Measurements from ENCODE around the gene PAQR6. TPM values are rescaled to one million over a fixed set of nuclear protein-coding genes. Genes with fewer than 3 reads are reported as not detected.

Gene PAQR6
- total RNA-seq, 4 donors from 2014 or later = 0.51 to 1.2 (median 1.1) TPM; not detected in 1

GRCh38 chr1:156268336-156268735 is 20.5 kb upstream of the PAQR6 start:
- no peaks in the 10 kb centered on the region for H3K9me3 ChIP-seq

DNA sequence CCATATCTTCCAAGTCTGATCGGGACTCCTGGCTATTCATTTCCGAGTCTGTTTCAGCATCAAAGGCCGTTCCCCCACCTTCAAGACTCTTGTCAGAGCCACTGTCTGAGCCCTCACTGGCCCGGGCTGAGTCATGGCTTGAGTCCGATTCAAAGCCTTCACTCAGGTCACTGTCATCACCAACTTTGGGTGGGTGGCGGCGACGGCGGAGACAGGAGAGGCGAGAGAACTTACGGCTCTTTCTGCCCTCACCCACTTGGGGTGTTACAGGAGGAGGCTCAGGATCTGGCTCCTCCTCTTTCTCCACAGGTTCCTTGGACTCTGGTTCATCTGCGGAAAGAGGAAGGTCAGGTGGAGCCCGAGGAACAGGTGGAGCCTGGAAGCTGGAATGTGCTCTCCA is 18.2 kb upstream of the PAQR6 start:
- intact Hi-C loops (cut with DNase I; ENCODE audit: low total_unique reads) = no loop called here
- no peak for DNase-seq
- no peaks in the 10 kb centered on the region for H3K36me3 ChIP-seq
- no peaks in the 10 kb centered on the region for H3K4me1 ChIP-seq
- H3K27ac ChIP-seq = no peak overlapping the region
- TF ChIP-seq CTCF (IDR thresholded peaks at IDR 0.05) (no peak), POLR2A (IDR thresholded peaks at IDR 0.05) (no peak)
- H3K4me3 ChIP-seq = no peak overlapping the region
- no peaks in the 10 kb centered on the region for H3K9me3 ChIP-seq
- no peaks in the 10 kb centered on the region for H3K27me3 ChIP-seq

More at GRCh38 chr1:156268336-156268735, 20.5 kb upstream of the PAQR6 start:
- Histone ChIP-seq H3K36me3 (no peaks in the 10 kb centered on the region), H3K27me3 (no peaks in the 10 kb centered on the region), H3K4me1 (no peaks in the 10 kb centered on the region), H3K4me3 (no peak overlapping the region), H3K27ac (no peak overlapping the region)
- intact Hi-C loops (cut with DNase I; ENCODE audit: low total_unique reads) = no loop called here
- no peak for TF ChIP-seq CTCF (IDR thresholded peaks at IDR 0.05)
- TF ChIP-seq POLR2A (IDR thresholded peaks at IDR 0.05) = no peak
- no peak for DNase-seq

DNA sequence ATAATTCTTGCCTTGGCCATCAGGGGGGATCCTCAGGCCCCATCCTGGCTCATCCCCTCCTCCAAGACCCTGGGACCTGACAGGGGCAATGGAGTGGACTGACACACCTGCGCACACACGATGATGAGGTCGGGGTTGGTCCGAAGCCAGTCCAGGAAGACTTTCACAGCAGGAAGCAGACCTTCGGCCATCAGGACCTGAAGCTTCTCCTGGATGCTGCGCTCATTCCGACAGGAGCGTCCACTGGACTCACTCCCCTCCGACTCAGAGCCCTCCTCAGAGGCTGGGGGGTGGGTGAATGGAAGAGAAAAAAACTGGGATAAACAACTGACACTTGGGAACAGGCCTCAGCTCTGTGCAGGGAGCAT is 15.4 kb upstream of the PAQR6 start:
- no peak overlapping the region for H3K4me3 ChIP-seq
- no peak overlapping the region for H3K27ac ChIP-seq
- H3K36me3 ChIP-seq = no peaks in the 10 kb centered on the region
- H3K4me1 ChIP-seq = no peaks in the 10 kb centered on the region
- H3K27me3 ChIP-seq = no peaks in the 10 kb centered on the region
- no peak for DNase-seq
- intact Hi-C loops (cut with DNase I; ENCODE audit: low total_unique reads) = no loop called here
- TF ChIP-seq POLR2A (IDR thresholded peaks at IDR 0.05) = no peak
- TF ChIP-seq CTCF (IDR thresholded peaks at IDR 0.05) = no peak
- H3K9me3 ChIP-seq = no peaks in the 10 kb centered on the region

- intact Hi-C loops (cut with DNase I; ENCODE audit: low total_unique reads) = no loop called here
- H3K36me3 ChIP-seq = no peaks in the 10 kb centered on the region
- no peak overlapping the region for H3K27ac ChIP-seq
These were observed 14.8 kb upstream of the PAQR6 start for GRCh38 chr1:156262461-156263287.

More at GRCh38 chr1:156262461-156263287, 14.8 kb upstream of the PAQR6 start:
- no peak overlapping the region for H3K4me3 ChIP-seq
- no peak for DNase-seq
- no peaks in the 10 kb centered on the region for H3K4me1 ChIP-seq
- no peaks in the 10 kb centered on the region for H3K9me3 ChIP-seq
- TF ChIP-seq POLR2A (IDR thresholded peaks at IDR 0.05) (no peak), CTCF (IDR thresholded peaks at IDR 0.05) (no peak)
- no peaks in the 10 kb centered on the region for H3K27me3 ChIP-seq
